Amniotic epithelial cell (primary cell): ENCODE data around the gene TLE7.
A peak's percentile ranks its signal among the peaks of the same experiment; 100 is the strongest.

Experiments used
- DNase-seq: peaks from one replicate; pipeline ENCODE4 v3.0.0-alpha.2; 2010; ENCODE audit warnings: low read depth

The TLE7 gene

GRCh38 chr16:71448274-71448866 lies 6.5 kb upstream of the TLE7 start:
- no peak for DNase-seq

GRCh38 chr16:71443714-71444113 lies 1.9 kb upstream of the TLE7 start:
- DNase-seq = no peak

DNA sequence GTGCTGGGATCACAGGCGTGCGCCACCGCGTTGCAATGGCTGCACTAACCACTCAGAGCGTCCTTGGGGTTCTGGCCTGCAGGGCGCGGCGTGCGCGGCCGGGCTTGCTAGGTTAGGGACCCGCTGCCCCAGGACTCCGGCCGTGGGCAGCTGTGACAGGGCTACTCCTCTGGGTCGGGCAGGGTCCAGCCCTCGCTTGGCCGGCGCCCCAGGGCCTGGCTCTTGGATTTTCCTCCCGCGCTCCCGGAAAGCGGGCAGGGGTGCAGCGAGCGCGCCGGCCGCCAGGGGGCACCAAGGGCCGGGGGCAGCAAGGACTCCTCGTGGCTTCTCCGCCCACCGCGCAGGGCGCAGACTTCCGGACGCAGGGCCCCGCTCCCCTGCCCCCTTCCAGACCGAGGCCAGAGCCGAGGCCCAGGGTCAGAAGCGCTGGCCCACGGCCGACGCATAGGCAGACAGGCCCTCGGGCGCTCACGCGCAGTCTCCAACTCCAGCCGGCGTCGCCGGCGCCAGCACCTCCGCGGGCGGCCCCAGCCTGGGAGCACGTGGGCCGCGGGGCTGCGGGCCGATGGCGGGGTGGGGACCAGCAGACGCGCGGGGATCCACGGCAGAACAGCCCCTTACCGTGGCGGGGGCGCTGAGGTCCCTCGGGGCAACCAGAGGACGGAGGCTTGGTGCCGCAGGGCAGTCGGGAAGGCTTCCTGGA lies 355 bp downstream of the TLE7 start:
- DNase-seq = no peak

GRCh38 chr16:71440669-71441347 lies 1.0 kb downstream of the TLE7 start:
- DNase-seq = no peak

DNA sequence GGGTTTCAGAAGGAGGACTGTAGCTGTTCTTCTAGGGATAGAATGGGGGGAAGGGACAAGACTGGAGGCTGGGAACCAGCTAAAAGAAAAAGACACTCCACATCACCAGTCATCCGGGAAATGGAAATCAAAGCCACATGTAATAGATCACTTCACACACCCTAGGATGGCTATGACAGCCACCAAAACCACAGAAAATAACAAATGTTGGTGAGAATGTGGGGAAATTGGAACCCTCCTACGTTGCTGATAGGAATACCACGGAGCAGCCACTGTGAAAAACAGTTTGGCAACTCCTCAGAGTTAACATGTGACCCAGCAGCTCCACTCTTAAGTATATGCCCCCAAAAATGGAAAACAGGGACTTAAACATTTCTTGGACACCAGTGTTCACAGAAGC lies 2.3 kb downstream of the TLE7 start:
- DNase-seq = peak; percentile 8

- no peak for DNase-seq
Measured at GRCh38 chr16:71436473-71436872, 5.4 kb downstream of the TLE7 start.

DNA sequence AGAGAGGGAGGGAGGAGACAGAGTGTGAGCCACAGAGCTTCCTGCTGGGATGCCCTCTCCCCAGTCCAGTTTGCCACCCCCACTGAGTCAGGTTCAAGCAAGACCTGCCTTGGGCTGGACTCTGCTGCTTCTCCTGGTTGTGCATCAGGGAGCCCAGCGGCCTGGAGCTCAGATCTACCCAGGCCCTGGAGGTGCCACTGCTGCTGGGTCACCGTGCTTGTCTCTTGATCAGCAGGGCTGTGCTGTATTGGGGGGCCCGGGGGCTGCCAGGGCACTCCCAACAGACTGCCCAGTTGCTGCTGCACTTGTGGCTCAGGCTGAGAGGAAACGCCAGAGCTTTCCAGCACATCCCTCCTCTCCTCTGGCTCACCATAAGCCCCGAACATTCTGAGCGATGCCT lies 8.9 kb downstream of the TLE7 start:
- DNase-seq = no peak

DNA sequence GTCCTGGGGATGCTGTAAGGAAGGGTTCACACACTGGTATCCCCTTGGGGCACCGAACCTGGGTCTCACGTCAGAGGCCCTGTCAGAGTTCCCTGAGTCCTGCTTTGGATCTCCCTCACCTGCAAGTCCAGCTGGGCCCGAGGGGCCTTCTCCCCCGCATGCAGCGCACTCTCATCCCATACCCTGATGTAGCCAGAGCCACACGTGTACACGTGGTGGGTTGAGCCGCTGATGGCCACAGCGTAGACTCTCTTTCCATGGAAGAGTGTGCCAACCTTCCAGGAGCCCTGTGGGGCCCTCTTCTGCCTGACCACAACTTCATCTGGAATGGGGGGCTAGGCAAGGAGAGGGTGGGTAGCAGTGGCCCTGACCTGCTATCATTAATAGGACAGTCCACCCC lies 9.9 kb downstream of the TLE7 start:
- DNase-seq = no peak

DNA sequence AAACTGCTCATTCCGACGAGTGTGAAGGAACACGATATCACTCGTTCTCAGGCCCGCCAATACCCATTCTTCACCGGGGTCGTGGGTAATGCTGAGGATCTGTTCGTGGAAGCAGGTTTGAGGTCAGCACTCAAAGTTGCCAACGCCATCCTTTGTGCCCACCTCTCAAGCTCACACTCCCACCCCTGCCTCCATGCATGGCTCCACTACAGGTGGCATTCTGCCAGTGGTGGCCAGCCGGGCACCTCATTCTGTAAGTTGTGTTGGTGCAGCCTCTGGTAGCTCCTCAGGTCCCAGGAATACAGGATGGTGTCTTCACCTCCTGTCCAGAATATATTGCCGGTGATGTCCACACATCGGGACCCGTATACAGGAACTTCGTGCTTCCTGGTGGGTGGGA lies 10.7 kb downstream of the TLE7 start:
- no peak for DNase-seq

GRCh38 chr16:71430744-71431143 lies 11.1 kb downstream of the TLE7 start:
- DNase-seq = no peak

GRCh38 chr16:71429581-71429980 lies 12.3 kb downstream of the TLE7 start:
- no peak for DNase-seq

DNA sequence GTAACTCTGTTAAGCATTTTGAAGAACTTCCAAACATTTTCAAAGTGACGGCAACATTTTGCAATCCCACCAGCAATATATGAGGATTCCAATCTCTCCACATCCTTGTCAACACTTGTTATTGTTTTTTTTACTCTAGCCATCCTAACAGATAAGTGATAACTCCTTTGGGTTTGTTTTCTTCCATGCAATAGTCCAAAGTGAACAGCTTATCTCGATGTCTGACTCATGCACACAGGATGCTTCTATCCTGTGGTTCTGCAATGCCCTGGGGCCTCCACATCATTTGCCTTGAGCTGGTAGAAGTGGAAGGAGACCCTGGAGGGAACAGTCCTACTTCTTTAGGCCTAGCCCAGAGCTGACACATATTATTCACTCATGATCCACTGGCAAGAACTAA lies 13.0 kb downstream of the TLE7 start:
- peak; percentile 78 for DNase-seq

DNA sequence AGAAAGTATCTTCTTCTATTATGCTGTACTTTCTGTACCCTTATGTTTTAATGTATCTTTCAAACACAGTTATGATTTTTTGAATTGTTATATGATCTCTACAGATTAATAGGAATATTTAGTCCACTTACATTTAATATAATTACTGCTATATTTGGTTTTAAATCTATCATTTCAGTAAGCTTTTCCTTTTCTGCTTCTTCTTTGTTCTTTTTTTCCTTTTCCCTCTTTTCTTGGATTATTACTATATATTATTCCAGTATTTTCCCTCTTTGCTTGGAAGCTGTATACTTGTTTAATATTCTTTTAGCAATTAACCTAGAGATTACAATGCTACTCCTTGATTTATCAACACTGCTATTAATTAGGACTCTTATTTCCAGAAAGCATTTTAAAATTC lies 13.5 kb downstream of the TLE7 start:
- DNase-seq = no peak

- DNase-seq = no peak
Measured at GRCh38 chr16:71426880-71427615, 14.8 kb downstream of the TLE7 start.

GRCh38 chr16:71426069-71426879 lies 15.6 kb downstream of the TLE7 start:
- peak; percentile 90 for DNase-seq

DNA sequence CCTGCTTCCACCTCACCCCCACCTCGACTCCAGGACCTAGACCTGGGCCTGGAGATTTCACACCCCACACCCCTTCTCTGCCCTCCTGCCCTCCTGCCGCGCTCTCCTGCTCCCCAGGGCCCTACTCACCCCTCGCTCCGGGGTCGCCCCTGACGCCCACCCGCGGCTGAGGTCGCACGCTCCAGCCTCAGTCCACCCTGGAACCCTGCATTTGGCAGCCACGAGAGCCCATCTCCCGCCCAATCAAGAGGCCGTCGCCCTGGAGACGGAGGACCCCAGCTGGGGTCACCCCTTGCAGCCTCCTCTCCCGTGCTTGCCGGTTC lies 16.1 kb downstream of the TLE7 start:
- DNase-seq = no peak

GRCh38 chr16:71424626-71425025 lies 17.2 kb downstream of the TLE7 start:
- no peak for DNase-seq

DNA sequence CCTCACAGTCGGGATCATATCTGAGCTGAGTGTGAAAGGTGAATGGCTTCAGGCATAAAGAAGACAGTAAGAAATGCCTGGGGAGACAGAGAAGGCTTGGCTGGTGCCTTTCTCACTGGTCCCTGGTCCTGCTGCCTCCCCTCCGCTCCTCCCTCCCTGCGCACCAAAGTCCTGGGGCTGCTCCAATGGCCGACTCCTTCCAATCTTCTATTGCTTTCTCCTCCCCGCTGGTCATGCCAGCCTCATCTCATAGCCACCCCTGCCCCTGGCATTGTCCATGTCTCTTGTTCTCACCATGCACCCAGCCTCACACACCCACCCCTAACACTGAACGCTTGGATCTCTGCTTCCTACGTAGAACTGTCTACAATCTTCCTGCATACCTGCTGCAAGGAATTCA lies 18.0 kb downstream of the TLE7 start:
- no peak for DNase-seq

DNA sequence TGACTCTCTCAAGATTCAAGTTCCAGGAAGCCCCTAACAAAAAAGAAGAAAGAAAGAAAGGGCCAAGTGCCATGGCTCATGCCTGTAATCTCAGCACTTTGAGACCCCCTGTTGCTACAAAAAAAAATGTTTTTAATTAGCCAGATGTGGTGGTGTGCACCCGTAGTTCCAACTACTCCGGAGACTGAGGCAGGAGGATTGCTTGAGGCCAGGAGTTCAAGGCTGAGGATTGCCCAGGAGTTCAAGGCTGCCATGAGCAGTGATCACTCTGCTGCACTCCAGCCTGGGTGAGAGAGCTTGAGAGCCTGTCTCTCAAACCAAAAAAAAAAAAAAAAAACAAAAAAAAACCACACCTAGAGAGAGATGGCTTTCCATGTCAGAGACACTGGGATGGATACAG lies 18.8 kb downstream of the TLE7 start:
- DNase-seq = no peak

DNA sequence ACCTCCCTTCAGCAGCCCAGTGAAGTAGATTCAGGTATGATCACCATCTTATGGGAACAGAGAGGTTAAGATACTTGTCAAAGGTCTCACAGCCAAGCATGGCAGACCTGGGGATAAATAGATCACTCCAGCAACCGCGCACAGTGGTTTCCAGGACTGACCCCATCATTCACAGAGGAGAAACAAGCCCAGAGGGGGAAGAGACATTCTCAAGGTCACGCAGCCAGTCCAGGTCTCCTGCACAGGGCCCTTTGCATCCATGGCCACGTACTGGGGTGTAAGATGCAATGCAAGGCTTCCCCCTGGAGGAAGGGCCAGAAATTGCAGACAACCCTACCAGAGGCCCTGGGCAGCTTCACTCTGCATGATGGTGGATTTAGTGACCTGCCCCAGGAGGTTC lies 19.9 kb downstream of the TLE7 start:
- DNase-seq = no peak

DNA sequence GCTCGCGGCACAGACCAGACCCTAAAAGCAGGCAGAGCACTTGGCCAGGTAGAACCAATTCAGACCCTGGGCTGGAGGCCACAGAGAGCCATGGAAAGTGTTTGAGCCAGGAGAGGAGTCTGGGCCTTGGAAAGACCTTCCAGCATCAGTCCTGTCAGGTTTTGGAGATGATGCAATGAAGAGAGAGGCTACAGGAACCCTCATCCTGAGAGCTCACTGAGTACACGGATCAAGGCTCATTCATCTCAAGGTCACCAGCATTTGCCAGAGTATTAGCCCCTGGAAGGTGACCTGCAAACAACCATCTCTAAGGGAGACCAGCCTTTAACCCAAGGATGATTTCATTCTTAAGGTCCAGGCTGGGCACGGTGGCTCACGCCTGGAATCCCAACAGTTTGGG lies 27.8 kb downstream of the TLE7 start:
- DNase-seq = no peak

- DNase-seq = no peak
Measured at GRCh38 chr16:71413341-71413740, 28.5 kb downstream of the TLE7 start.
